GM12891 (cell line): ENCODE results near the gene PRCP.
"Not testable (repeated sequence)": the region's sequence is repeated elsewhere in the genome, so short reads cannot be mapped to it uniquely, and the experiment has no call there.

Experiments
- DNase-seq: peaks from one replicate; pipeline ENCODE4 v3.0.0; 2011; ENCODE audit warnings: low spot score; ENCODE audit not compliant: insufficient read length
- FAIRE-seq: peaks from 2 replicates; lab custom pipeline; 2011; peaks lifted over from hg19 to GRCh38; lab: Jason Lieb, UNC
- PAX5 ChIP-seq: IDR thresholded peaks from 2 replicates; pipeline ENCODE4 v1.6.1; 2011; ENCODE audit warnings: low read length, moderate library complexity, mild to moderate bottlenecking; ENCODE audit not compliant: insufficient read depth, severe bottlenecking
- POLR2A ChIP-seq: IDR thresholded peaks from 2 replicates; pipeline ENCODE4 v1.6.1; 2011; ENCODE audit warnings: low read depth, low read length, control low read depth
- POLR2AphosphoS5 ChIP-seq: IDR thresholded peaks from 2 replicates; pipeline ENCODE4 v1.6.1; 2011; ENCODE audit warnings: low read depth, low read length, control low read depth
- POU2F2 ChIP-seq: IDR thresholded peaks from 2 replicates; pipeline ENCODE4 v1.6.1; 2011; ENCODE audit warnings: low read depth, mild to moderate bottlenecking, control low read depth, low read length, moderate library complexity
- SPI1 ChIP-seq: IDR thresholded peaks from 2 replicates; pipeline ENCODE4 v1.6.1; 2011; ENCODE audit warnings: low read depth, low read length, control low read depth
- TAF1 ChIP-seq: IDR thresholded peaks from 2 replicates; pipeline ENCODE4 v1.6.1; 2011; ENCODE audit warnings: low read depth, low read length, control low read depth

The PRCP gene

DNA sequence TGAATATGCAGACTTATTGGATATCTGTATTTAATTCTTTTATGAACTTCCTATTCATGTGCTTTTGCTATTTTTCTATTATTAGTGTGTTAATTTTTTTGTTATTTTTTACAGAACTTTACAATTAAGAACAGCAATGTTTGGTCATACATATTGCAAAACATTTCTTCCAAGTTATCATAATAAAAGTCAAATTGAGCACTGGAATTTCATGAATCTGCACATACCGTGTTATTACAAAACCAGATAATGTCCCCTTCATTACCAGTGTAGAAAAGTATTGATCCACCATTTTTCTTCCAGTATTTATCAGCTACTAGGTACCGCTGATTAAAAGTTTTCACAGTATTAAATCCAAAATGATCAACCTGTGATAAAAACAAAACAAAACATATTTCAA, 40.5 kb downstream of the PRCP start:
- no peak for FAIRE-seq
- DNase-seq = no peak
- TF ChIP-seq PAX5 (no peak), TAF1 (no peak), POLR2AphosphoS5 (no peak), POU2F2 (no peak), POLR2A (no peak), SPI1 (no peak)

DNA sequence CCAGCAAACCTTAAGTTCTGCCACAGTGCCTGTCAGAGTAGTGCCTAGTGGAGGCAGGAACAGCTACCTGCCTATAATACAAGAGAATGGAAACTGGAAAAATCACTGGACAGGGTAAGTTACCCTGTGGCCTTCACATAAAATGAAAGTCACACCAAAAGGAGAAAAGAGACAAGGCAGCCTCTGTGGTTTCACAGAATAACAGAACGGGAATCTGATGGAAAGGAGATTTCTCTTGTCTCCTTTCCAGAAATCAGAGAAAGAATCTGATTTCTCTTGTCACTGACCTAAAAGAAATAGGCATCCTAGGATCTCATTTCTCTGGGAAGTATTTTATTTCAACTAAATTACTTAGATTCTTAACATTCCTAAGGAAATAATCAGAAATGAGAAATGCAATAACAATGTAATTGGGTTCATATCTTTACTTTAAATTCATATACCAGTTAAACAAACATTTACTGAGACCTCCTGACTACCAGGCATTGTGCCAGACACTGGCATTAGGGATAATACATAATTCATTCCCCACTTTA, 41.6 kb downstream of the PRCP start:
- TF ChIP-seq POLR2AphosphoS5 = no peak
- no peak for TF ChIP-seq TAF1
- TF ChIP-seq PAX5 = no peak
- no peak for TF ChIP-seq POU2F2
- TF ChIP-seq SPI1 = no peak
- TF ChIP-seq POLR2A = no peak
- no peak for FAIRE-seq
- DNase-seq = no peak

DNA sequence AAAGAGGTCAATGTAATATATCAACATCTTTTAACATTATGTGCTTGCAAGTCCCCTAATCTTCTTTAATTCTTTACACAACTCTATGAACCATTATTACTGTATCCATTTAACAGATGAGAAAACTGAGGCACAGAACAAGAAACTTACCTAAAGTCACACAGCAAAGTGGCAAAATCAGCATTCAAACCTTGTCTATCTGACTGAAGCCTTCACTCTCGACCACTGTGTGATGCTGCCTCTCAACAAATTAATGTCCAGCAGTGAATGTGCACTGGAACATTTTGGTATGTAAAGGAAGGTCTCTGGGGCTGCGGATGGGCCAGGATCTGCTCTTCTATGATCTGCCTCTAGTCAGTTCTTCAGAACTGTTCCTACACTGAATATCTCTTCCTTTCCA, 42.1 kb downstream of the PRCP start:
- DNase-seq (no peak), FAIRE-seq (no peak)
- TF ChIP-seq POLR2A = no peak
- TF ChIP-seq TAF1 = no peak
- no peak for TF ChIP-seq PAX5
- no peak for TF ChIP-seq POLR2AphosphoS5
- no peak for TF ChIP-seq SPI1
- no peak for TF ChIP-seq POU2F2

DNA sequence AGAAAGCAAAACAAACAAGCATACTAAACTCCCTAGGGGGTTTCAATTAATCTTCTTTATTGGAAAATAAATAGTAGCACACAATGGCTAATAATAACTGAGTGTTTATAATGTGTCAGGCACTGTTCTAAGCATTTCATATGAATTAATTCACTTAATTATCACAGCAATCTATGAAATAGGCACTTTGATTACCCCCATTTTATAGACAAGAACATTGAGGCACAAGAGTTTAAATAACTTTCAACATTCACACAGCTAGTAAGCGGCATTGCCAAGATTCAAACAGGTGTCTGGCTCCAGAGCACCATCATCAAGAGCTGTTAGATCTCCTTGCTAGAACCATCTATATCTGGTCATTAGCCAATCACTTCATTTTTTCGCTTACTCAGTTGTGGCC, 43.1 kb downstream of the PRCP start:
- no peak for DNase-seq
- FAIRE-seq = no peak
- TF ChIP-seq TAF1 (no peak), POU2F2 (no peak), POLR2AphosphoS5 (no peak), SPI1 (no peak), POLR2A (no peak), PAX5 (no peak)

DNA sequence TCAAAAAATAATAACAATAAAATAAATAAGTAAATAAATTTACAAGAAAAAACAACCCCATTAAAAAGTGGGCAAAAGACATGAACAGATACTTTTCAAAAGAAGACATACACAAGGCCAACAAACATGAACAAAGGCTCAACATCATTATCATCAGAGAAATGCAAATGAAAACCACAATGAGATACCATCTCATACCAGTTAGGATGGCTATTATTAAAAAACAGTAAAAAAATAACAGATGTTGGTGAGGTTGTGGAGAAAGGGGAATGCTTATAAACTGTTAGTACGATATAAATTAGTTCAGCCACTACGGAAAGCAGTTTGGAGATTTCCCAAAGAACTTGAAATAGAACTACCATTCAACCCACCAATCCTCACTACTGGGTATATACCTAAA, 44.6 kb downstream of the PRCP start:
- TF ChIP-seq POLR2A (no peak), POLR2AphosphoS5 (no peak)
- DNase-seq (no peak), FAIRE-seq (no peak)

DNA sequence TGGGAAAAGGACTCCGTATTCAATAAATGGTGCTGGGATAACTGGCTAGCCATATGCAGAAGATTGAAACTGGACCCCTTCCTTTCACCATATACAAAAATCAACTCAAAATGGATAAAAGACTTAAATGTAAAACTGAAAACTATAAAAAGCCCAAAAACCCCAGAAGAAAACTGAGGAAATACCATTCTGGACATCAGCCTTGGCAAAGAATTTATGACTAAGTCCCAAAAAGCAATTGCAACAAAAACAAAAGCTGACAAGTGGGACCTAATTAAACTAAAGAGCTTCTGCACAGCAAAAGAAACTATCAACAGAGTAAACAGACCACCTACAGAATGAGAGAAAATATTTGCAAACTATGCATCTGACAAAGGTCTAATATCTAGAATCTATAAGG, 45.3 kb downstream of the PRCP start:
- FAIRE-seq = not testable (repeated sequence)

DNA sequence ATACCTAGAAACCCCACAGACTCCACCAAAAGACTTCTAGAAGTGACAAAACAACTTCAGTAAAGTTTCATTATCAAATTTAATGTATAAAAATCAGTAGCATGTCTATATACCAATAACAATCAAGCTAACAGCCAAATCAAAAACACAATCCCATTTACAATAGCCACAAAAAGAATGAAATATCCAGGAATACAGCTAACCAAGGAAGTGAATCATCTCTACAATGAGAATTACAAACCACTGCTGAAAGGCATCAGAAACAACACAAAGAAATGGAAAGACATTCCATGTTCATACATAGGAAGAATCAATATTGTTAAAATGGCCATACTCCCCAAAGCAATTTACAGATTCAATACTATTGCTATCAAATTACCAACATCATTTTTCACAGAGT, 46.0 kb downstream of the PRCP start:
- DNase-seq = no peak
- FAIRE-seq = no peak
- TF ChIP-seq POU2F2 (no peak), TAF1 (no peak), POLR2A (no peak), SPI1 (no peak), POLR2AphosphoS5 (no peak), PAX5 (no peak)

More for the DNA sequence above, 45.3 kb downstream of the PRCP start:
- DNase-seq = not testable (repeated sequence)

DNA sequence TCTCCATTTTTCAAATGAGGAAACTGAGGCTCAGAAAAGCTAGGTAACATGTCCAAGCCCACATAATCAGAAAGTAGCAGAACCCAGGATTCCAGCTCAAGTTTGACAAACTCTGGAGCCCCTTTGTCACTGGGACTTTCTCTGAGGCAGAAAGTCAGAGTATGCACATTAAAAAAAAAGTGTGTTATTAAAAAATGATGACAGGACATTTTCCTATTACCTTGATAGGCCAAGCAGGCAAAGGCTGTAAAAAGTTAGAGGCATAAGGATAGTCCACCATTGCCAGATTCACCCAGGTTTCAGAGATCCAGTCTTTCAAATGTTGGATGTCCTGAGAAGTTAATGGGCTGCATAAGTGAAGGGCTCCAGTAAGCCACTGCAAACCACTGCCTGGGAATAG, 51.4 kb downstream of the PRCP start:
- no peak for FAIRE-seq
- no peak for DNase-seq
- no peak for TF ChIP-seq SPI1
- TF ChIP-seq POLR2A = no peak
- no peak for TF ChIP-seq PAX5
- TF ChIP-seq POU2F2 = no peak
- TF ChIP-seq TAF1 = no peak
- TF ChIP-seq POLR2AphosphoS5 = no peak

DNA sequence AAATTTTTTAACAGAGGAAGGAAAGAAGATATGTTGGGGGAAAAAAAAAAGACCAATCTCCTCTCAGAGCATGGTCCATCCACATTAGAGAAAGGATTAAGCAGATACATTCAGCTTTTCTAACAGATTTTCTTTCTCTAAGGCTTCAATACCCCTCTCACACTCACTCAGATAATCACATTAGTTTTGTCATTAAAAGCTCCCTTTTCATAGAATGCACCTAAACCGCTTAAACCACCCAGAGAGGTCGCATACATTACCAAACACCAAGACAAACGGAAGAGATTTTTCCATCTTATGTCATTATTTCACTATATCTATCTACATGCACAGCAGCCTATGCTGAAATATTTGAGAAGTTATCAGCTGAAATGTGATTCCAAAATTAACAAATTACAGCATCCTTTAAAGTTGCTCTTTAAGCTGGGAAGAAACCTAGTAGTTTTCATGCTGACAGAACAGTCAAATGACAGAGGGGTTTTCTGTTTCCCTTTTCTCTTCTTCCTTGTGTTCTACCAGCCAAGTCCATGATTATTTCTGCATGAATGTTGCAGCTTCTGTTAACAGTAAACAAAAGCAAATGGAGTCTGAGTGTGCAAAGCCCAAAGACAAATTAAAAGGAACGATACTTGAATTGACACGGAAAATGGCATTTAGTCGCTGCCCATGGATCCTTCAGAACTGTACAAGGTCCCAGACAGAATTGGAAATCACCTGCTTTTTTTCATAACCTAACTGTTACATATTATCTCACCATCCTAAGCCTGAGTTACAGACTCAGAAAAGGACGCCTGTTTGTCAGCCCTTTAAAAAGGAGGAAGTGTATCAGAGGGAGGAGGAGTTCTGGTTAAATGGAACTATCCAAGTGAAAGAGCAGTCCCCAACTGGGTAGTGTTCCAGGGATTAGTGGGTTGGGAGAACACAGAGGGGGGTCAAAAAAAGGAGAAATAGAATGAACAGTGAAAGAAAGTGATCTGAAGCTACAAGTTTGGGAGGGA, 54.6 kb downstream of the PRCP start:
- no peak for FAIRE-seq
- peak; percentile 54; the same call in 1 of the 2 replicates for TF ChIP-seq SPI1
- no peak for TF ChIP-seq POU2F2
- no peak for TF ChIP-seq POLR2AphosphoS5
- no peak for DNase-seq

DNA sequence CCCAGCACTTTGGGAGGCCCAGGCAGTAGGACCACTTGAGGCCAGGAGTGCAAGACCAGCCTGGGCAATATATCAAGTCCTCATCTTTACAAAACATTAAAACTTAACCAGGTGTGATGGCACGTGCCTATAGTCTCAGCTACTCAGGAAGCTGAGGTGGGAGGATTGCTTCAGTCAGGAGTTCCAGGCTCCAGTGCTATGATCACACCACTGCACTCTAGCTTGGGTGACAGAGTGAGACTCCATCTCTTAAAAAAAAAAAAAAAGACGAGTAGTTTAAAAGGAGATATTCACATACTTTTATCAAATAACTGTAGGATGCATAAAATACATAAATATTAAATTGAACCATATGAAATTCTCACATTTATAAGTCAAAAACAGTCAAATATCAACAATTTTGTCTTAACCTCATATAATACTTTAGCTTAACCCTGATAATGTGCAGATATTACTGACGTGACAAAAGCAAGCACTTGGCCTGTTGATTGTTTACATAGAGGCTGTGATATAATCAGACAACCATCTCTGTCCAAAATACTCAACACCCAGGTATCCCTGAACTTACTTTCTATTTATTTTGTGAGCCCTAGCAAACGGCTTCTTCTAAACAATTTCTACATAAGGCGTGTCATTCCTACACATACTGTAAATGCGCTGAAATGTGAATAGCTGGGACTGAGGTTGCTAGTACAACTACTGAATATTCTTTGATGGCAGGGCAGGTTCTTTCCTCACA, 57.0 kb downstream of the PRCP start:
- no peak for TF ChIP-seq POLR2A
- no peak for TF ChIP-seq POU2F2
- no peak for TF ChIP-seq PAX5
- no peak for TF ChIP-seq TAF1
- TF ChIP-seq POLR2AphosphoS5 = no peak
- TF ChIP-seq SPI1 = no peak
- FAIRE-seq (no peak), DNase-seq (no peak)
